ENCODE measurements around the gene UNKL.

The UNKL gene

DNA sequence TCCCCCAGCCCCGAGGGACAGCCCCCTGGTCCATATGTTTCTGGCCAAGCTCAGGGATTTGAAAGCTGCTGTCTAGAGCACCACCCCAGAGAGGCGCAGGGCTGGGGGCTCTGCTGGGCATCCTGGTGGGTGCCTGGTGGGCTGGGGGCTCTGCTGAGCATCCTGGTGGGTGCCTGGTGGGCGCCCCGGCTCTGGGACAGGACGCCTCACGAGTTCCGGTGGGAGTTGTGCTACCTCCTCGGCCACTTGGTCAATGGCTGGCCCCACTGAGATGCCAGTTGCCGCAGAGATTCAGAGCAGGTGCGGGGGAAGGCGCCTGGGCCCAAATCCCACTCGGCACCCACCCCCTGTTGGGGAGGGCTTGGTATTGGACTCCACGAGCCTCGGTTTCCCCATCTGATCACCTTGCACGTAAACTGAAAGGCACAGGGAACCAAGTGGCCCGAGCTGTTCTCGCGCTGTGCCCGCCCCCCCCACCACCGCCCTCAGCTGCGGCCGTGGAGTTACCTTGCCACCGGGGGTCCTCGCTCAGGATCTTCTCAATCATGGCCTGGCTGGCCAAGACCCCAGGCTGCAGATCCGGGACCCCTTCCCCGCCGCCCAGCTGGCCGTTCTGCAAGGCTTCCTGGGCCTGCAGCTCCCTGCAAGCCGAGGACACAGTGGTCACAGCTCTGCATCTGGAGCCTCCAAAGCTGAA is 13.3 kb downstream of the UNKL start:
- peak; percentile 55 for DNase-seq (ENCODE audit: low spot score)

DNA sequence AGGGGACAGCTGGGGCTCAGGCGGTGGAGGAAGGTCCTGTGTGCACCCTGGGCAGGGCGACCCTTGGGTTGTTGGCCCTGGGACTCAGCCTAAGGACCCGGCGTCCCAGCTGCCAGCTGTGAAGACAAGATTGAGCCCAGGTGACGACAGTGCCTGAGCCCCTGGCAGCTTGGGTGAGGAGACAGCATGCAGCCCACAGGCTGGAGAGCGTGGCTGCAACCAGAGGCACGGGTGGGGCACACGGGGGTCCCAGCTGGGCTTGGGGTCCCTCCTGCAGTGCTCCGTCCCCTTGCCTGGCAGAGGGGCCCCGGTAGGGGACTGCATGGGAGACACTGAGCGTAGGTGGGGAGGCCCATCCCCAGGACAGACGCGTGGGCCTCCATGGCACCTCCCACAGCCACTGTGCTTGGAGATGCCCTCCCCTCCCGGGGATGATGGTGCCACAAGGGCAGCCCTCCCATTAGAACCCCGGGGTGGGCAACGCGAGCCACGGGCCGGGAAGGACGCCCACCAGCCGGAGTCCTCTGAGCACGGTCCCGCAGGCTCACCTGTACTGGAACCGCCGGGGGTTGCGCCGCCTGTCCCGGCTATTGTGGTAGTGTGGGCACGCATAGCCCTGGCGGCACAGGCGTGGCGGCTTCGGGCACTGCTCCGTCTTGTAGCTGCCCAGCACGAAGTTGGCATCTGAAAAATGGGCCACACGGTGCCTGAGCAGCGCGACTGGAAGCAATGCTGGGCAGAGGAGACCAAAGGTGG is 15.5 kb downstream of the UNKL start:
- peak; percentile 17 for DNase-seq (ENCODE audit: low spot score)

DNA sequence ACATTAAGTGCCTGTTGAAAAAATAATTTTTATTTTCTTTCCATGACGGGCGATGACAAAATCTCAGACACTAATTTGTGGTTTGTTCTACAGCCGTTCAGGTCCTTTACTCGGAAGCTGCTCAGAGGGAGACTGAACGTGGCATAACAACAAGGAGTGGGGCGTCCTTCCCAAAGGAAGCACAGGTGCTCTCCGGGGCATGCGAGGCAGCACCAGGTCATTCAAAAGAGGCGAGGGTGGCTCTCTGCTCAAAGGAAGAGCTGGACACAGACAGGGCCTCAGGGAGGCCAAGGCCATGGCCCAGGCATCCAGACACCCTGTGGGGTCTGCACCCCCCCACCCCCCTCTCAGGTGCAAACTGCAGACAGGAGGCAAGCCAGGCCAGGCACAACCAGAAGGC is 16.2 kb downstream of the UNKL start:
- DNase-seq (ENCODE audit: low spot score) = peak; percentile 3

DNA sequence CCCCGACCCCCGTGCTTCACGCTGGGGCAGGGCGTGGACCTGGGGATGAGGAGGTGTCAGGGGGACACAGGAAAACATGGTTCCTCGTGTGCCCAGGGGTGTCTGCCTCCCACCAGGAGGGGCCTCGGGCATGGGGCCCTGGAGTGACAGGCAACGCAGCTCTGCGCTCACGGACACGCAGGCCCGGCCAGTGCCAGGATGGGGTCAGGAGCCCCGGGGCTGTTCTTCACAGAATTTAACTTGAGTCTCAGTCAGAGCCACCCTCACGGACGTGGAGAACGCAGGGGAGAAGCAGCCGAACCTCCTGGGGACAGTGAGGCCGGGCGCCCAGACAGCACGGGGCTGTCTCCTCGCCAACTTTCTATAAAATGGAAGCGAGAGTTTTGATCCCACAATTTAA is 16.7 kb downstream of the UNKL start:
- peak; percentile 17 for DNase-seq (ENCODE audit: low spot score)

DNA sequence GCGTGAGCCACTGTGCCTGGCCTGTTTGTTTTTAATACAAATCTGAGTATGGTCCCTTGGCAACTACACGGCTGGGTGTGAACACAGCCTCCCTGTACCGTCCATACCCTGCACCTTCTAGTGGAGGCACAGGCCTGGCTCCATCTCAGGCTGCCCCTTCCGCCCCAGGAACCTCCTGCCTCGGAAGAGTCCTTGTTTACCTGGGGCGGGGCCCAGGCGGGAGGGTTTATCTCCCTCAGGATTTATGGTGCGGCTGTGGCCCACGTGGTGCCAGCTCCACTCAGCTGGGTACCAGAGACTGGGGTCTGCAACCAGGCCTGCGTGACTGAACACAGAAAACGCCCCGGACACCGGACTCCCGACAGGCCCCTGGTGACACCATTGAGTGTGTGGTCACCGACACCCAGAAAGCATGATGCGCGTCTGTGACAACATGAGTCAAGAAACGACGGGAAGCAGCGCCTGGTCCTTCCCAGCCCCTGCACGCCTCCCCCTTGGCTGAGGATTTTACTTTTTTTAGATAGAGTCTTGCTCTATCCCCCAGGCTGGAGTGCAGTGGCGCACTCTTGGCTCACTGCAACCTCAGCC is 19.0 kb downstream of the UNKL start:
- no peak for DNase-seq (ENCODE audit: low spot score)

DNA sequence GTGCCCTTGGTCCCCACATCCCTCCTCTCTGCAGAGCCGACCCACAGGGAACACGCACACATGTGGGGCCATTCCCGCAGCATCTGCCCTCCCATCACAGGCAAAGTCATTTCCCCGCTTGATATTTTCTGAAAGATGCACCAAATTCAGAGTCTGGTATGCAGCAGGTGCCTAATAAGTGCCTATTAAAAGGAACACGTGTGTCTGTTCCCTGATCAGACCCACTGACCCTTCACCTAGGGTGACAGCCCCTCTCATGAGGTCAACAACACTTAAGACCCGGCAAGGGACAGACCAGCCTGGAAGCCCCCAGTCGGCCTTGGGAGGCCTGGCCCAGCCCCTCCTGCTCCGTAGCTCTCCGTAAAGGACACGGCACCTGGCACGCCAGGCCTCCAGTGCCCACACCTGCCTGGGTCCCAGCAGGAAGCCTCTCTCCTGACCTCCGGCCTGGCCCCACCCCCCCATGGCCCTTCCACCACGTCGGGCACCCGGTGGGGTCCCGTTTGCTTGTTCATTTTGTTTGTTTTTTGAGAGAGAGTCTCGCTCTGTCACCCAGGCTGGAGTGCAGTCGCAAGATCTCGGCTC is 20.0 kb downstream of the UNKL start:
- DNase-seq (ENCODE audit: low spot score) = no peak

DNA sequence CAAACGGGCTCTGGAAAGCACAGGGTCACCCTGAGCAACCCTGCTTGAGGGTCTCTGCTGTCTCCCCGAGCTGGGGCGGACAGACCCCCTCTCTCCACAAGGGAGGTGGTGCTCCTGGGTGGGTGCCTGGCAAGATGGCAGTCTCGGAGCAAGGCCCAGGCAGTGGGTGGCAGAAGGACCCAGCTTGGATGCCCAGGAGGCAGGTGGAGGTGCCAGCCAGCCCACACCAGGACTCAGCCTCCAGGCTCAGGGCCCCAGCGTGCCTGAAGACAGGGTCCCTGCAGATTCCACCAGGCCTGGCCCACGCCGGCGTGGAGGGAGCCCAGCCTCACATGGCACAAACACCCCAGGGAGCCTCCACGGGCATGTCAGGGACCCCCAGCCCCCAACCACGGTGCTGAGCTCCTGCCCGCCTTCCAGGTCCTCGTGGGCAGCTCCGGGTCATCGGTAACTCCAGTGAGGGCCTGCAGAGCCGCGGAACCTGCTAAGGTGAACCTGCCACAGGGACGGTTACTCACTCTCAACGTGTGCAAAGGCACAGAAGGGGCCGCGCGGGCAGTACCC is 20.8 kb downstream of the UNKL start:
- no peak for DNase-seq (ENCODE audit: low spot score)

DNA sequence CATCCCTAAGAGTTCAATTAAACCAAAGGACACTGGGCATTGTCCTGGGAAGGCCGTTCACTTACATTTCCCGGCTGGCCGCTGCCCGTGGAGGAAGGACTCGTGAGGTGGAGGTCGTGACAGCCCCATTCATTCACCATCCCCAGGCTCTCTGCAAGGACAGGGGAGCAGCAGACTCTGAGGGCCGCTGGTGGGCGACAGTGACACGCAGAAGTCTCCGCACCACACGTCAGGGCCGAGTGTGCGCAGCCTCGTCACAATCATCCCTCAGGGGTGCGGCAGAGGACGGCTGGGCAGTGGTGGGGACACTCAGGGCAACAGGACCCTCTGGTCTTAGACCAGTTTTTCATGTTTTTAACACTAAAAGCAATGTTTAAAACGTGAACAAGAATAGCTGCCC is 21.7 kb downstream of the UNKL start:
- DNase-seq (ENCODE audit: low spot score) = no peak

DNA sequence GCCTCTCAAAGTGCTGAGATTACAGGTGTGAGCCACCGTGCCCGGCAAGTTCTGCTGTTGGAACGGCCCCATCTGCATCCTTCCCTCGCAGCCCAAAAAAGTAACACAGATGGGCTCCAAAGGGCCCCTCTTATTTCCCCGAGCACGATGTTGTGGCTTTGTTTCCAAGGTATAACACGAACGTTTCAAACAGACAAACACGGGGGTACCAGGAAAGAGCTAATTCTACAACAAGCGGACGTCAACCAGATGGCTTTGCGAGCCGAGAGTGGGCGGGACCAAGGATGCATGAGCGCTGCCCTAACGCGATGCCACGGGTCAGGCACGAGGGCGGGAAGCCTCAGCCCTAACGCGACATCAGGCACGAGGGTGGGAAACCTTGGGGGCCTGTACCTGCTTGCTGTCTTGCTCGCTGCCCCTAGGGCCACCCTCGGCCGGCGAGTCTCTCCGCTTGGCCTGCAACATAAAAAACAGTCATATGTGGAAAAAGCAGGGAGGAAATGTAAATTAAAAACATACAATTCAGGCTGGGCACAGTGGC is 24.2 kb downstream of the UNKL start:
- DNase-seq (ENCODE audit: low spot score) = no peak

DNA sequence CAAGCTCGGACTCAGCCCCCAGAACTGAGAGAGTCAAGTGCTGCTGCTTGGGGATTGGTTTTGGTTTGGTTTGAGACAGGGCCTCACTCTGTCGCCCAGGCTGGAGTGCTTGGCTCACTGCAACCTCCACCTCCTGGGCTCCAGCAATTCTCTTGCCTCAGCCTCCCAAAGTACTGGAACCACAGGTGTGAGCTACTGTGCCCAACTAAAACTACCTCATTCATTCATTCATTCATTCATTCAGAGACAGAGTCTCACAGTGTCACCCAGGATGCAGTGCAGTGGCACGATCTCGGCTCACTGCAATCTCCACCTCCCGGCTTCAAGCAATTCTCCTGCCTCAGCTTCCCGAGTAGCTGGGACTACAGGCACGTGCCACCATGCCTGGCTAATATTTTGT is 24.7 kb downstream of the UNKL start:
- DNase-seq (ENCODE audit: low spot score) = no peak

DNA sequence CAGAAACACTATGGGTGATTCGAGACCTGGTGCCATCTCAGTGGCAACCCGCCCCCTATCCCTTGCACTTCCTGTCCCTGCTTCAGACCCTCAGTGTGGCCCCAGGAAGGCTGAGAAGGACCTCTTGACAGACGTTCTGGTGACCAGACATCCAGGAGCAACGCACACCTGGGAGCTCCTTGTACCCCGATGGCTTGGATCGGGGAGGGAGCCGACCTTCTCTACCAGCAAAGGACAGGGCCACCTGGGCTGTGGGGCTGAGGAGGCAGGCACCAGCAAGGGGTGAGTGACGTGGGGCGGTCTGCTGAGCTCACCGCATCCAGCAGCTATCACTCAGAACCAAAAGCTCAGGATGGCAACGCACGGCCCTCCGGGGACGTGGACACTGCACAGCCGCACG is 27.2 kb downstream of the UNKL start:
- no peak for DNase-seq (ENCODE audit: low spot score)

DNA sequence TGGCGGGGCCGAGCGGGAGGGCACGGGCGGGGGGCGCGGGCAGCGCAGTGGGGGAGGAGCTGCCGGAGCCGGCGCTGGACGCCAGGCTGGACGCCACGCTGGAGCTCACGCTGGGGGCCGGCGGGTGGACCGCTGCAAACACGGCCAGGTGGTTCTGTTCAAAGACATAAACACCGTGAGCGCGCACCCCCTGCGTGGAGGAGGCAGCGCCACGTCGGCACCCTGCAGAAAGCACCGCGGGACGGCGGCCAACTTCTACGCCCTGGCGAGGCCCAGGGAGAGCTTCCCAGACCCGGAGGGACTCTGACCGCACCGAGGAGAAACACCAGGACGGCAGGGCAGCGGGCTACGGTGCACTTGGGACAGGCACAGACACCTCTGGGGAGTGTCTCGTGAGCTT is 29.3 kb downstream of the UNKL start:
- DNase-seq (ENCODE audit: low spot score) = no peak

DNA sequence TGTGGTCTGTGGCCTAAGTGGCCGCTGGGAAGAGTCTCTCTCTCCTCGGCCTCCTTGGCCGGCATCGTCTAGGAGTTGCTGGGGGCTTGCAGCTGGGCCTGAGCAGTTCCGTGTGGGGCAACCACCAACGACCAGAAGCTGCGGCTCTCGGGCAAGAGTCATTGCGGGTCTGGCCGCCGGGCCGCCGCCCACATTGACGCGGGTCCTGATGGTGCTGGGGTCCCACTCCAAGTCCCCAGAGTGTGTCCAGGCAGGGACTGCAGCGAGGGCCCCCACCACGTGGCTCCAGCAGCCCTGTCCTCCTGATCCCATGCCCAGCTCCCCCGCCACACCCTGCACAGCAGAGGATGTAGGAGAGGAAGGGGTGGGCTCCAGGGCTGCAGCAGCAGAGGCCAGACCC is 30.9 kb downstream of the UNKL start:
- DNase-seq (ENCODE audit: low spot score) = no peak

DNA sequence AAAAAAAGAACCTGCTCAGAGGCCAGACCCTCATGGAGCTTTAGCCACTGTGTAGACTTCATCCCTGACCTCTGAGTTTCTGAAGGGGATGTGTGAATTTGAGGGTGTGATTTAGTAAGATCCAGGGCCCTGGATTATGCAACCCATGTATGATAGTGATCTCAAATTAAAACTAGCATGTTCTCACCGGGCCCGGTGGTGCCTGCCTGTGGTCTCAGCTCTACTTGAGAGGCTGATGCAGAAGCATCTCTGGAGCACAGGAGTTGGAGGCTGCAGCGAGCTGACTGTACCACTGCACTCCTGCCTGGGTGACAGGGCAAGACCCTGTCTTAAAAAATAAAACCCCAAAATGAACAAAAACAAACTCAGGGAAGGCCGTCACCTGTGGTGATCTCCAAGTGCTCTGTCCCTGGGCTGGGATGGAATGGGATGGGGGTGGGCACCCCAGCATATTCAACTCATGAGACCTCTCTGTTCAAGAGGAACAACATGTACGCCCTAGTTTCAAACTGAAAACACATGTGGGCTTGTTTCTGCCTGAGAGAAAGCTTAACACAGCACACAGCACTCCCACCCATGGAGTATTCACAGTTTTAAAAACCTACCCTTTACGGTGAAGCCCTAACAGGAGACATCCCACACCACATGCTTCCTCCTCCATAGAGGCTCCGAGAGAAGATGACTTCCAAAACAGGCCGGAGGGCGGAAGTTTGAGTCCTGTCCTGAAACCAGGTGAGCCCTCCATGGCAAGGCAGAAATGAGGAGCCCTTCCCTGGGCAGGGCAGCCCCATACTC is 32.7 kb downstream of the UNKL start:
- DNase-seq (ENCODE audit: low spot score) = no peak

DNA sequence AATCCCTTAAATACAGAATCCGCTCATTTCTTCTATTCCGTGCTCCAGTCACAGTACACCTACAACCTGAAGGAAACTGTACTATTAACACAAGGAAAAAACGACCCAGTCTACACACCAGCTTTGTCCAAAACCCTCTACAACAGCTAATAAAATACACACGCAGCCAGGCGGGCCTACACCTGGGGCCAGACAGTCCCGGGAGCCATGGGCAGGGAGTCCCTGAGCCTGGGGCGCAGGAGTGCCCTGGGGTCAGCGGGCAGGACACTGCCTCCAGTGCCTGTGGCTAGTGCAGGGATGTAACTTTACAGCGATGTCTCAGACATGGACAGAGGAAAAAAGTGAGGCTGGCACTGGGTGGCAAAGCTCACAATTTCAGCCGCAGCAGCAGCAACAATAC is 34.3 kb downstream of the UNKL start:
- DNase-seq (ENCODE audit: low spot score) = no peak

DNA sequence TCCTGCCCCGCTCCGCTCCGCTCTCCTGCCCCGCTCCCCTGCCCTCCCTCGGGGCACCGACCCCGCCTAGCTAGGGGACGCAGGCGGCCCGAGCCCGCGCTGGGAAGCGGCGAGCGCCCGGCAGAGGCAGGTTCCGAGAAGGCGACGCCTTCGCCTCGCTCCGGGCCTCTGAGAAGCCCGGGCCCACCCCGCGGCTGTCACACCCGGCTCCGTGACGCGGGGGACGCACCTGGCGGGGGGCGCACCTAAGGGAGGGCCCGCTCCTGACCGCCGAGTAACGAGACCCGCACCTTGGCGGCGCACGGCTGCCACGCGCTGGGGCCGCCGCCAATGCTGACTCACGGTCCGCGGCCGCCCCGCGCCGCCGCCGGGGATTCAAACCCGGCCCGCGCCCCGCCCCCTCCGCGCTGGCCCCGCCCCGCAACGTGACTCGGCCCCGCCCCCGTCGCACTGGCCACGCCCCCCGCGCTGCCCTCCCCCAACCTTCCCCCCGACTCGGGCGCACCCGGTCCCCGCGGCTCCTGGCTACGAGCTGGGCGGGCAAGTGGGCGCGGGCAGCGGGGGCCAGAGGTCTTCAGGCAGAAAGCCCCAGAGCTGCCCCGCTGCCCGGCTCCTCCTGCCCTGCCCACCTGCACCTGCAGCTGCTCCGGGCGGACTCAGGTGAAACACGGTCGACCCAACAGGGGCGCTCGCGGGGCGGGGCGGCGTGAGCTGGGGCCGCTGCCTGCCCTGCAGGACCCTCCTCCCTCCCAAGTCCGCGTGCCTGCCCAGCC is 35.0 kb downstream of the UNKL start:
- DNase-seq (ENCODE audit: low spot score) = peak; percentile 95

DNA sequence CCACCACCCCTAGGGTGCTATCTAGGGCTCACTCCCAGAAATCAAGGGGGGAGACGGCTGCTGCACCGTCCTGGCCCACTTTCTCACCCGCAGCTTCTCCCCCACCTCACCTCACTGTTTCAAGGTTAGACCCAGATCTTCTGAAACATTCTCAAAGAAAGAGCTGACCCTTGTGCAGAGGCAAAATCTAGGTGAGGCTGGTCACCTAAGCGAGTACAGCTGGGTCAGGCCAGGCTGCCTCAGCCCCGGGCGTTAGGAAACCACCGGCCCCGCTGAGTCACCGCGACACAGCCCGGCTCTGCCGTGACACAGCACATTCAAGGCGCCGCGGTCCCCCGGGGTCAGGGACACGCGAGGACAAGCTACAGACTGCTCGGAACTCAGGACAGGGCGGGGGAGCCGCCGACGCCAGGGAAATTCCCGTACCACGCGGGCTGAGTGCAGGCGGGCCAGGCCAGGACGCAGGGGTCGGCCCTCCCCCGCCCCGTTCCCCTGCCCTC is 35.6 kb downstream of the UNKL start:
- DNase-seq (ENCODE audit: low spot score) = peak; percentile 68

DNA sequence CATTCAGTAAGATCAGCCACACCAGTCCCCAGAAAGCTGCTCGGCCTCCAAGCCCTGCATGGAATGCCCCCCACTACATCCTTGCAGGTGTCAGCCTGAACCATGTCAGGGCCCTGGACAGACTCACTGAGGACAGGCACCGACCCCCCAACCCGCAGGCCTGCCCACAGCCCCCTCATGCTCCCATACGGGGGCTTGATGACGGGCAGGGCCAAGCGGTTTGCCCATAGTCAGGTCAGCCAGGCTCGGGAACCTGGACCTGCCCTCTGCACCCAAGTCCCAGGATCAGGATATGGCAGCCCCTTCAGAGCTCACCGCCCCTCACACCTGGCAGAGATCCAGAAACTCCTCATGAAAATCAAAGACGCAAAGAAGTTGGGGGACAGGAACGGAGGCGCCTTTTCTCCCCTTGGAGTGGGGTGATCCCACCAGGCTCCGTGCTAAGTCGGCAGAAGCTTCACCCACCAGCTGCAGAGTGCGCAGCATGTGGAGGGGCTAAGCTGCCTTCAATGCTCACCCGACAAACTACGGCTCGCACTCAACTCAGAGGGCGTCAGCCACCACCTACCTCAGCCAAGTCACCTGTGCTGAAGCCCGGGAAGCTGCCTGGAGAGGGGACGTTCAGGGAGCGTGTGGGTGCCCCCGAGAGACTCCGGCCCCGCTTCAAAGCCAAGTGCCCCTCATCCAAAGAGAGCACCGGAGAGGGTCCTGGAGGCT is 36.3 kb downstream of the UNKL start:
- DNase-seq (ENCODE audit: low spot score) = no peak

DNA sequence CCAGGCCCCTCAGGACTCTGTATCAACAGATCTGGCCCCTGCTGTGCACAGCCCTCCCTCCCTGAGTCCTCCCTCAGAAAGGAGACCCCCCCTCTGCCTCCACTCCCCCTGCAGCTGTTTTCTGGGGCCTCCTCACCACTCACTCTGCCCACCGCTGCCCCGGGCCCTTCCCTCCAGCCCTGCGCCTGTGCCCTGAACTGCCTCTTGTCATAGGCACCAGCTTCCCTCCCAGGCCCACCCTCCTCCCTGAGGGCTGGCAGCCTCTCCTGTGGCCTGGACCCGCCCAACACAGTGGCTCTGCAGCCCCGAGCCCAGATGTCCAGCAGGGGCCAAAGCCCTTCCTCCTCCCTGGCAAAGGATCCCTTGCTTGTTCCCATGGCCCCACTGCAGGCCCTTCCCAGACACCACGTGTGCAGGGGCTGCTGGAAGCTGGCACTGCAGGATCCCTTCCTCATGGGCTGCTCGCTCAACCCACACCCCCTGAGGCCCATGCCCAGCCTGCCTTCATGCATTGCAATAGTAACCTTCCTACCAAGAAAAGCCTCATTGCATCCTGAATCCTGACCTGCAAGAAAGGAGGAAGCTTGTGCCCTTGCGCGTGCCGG is 37.0 kb downstream of the UNKL start:
- no peak for DNase-seq (ENCODE audit: low spot score)

Measured in iPS-NIHi11 (cell line).